GM19025 (cell line): ENCODE measurements around the gene PDE6C.

Experiments
- ATAC-seq: cut with Tn5 transposase; IDR thresholded peaks from one replicate; pipeline ENCODE4 v1.9.1; 2021; ENCODE audit warnings: mild to moderate bottlenecking, low read depth, moderate library complexity; ENCODE audit not compliant: unreplicated experiment

PDE6C gene

DNA sequence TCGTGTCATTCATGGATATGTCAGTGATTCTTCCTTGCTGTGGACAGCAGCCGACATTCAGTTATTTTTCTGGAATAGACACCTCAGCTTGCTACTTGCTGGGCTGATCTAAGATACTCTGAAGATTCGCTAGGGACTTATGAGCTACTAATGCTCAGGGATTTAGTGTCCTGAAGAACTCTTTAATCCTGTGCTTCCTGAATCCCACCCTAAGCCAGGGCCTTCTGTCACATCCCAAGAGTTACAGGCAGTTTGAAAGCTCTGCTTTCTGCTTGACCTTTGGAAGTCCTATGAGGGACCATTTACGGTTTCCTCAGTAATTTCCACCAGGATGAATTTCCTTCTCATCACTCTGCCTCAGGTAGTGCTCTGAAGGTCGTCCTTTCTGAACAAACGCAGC lies at the start of gene PDE6C:
TSS of gene PDE6C (plus strand) at position 227 of the 400 bp plus-strand sequence. CDS start 189 bp downstream, outside the sequence.
- ATAC-seq = no peak

DNA sequence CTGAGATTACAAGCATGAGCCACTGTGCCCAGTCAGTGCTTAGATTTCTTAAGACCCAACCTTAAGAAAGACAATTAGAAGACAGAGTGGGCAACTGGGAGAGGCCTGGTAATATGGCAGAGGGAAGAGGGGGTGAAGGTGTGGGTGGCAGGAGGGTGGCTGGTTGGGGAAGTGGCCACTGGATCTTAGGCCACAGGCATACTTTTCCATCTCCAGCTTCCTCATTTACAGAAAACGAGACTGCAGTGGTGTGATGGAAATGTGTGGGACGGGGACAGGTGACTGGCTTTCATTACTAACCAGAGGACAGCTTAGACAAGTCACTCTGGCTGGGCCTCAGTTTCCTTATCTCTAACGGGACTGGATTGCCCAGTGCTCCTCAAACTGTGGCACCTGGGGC lies 46.9 kb upstream of the PDE6C start:
- ATAC-seq = no peak

- ATAC-seq = no peak
These were observed 45.7 kb upstream of the PDE6C start, which contains the start of gene FFAR4 for GRCh38 chr10:93566435-93567276. Gene FFAR4, plus strand, starts transcription at chr10:93566665. Its CDS starts 56 bp downstream, at chr10:93566721.

DNA sequence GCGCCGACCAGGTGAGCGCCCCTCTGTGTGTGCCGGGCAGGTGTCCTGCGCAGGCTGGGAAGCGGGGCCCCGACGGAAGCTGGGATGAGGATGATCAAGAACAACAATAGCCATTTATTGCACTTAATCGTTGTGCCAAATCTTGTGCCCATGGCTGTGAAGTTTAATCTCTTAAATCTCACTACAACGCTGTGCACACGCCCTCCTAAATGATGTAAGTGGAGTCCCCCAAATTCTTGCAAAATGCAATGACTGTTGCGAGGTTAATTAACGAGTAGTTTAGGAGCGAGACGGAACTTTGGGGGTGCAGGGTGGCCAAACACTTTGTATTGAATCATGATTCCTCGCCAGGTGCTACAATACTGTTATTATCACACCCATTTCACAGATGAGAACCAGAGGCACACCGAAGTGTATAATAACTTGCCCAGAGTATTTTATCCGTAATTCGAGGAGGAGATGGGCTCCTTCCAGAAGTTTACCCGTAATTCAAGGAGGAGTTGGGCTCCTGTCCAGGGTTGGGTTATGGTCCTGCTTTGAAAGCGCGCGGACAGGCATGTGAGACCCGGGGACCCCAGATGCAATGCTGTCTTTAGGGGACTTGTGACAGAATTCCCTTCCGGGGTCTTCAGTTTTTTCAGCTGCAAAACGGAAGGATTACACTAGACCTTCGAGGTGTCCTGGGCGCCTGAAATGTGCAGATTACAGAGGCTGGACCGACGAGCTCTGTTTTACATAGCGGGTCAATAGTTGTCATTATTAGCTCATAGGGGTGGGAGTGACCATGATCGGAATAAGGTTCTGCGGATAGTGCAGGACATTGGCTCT lies 44.8 kb upstream of the PDE6C start:
- ATAC-seq = no peak

DNA sequence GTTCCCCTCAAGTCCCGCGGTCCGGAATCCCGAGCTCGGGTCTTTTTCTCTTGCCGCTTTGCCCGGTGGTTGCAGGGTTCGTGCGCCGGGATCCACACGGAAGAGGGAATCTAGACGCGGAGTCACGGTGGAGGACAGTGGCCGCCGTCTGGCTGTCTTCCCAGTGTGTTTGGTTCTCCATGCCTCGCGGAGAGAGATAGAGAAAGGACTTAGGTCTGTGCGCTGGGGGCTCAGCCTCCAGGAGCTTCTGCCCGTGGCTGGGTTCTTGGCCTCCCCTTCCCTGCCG lies 44.3 kb upstream of the PDE6C start:
- ATAC-seq = no peak

DNA sequence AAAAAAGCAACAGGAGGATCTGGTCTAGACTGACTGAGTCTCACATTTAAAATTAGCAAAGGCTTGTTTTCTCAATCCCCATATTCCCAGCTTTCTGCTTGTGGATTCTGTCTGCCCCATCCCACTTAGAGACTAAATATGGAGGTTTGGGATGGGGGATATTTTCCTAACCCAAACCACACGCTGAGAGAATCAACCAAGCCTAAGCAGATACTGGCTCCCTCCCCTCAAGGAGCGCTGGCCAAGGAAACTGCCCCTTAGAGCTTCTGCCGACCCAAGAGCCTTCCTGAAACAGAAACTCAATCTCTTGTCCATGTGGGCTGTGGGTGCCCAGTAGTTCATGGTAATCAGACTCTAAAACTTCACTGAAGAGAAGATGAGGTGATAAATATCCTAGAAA lies 42.0 kb upstream of the PDE6C start:
- ATAC-seq = no peak

DNA sequence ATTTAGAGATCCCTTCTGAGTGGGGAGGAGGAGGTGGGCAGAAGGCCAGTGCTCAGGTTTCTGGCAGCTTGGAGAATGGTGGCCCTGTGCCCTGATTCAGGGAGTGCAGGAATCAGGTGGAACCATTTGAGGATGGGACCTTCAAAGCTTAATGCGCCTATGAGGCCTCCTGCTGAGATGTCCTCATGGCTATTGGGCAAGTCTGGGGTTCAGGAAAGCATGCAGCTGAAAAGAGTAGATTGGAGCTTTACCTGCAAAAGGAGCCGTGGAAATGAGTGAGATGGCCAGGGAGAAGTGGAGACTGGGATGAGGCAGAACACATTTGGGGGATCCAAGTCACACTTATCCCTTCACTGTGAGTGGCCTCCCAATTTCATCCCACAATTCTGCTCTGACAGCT lies 39.7 kb upstream of the PDE6C start:
- ATAC-seq = no peak

- ATAC-seq = no peak
These were observed 39.1 kb upstream of the PDE6C start for GRCh38 chr10:93573051-93573909.

DNA sequence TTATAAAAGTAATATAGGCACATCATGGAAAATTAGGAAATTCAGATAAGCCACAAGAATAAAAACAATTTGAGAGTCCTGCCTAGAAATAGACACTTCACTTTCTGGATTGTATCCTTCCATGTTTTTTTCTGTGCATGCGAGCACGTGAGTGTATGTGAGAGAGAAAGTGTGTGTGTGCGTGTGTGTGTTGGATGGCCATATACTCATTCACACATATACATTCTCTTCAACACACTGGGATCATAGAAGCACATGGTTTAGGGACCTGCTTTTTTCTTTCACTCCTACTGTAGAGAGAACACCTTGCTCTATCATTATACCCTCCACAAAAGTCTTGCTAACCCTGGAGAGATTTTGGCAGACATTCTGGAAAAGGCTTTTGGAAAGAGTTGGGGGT lies 38.4 kb upstream of the PDE6C start:
- no peak for ATAC-seq

GRCh38 chr10:93576888-93577287 lies 35.4 kb upstream of the PDE6C start:
- no peak for ATAC-seq

- ATAC-seq = no peak
These were observed 34.8 kb upstream of the PDE6C start for GRCh38 chr10:93577565-93577964.

GRCh38 chr10:93579089-93579488 lies 33.2 kb upstream of the PDE6C start:
- no peak for ATAC-seq

DNA sequence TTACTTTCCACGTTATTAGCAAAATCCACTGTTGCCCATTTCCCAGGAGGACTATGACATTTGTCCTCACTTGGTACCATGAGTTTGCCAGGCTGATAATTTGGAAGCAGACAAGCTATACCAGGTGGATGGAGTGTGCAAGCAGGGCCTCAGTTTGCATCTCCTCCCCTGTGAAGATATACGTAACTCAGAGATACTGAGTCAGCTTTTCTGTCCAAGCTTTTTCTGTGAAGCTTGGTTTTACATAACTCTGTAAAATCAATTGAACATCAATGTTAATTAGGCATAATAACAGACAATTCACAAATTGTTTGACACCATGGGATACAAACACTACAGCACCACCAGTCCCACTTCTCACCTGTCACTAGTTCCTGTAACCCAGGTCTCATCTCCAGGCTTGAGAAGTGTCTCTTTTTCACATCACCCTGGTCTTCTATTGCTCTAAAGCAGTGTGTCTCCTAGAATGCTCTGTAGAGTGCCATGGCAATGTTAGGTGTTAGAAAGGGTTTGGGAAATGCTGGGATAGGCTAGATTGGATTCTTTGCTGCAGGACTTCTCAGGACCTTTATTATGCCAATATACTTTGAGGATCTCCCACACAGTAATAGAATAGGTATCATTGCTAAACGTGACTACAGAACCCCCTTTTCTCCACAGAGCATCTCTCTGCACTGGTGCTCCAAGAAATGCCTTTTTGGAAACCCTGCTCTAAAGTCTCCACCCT lies 32.2 kb upstream of the PDE6C start:
- no peak for ATAC-seq

- no peak for ATAC-seq
These were observed 31.5 kb upstream of the PDE6C start for GRCh38 chr10:93580828-93581227.

GRCh38 chr10:93584445-93584844 lies 27.9 kb upstream of the PDE6C start:
- ATAC-seq = no peak

- no peak for ATAC-seq
These were observed 22.4 kb upstream of the PDE6C start for GRCh38 chr10:93589648-93590562.

DNA sequence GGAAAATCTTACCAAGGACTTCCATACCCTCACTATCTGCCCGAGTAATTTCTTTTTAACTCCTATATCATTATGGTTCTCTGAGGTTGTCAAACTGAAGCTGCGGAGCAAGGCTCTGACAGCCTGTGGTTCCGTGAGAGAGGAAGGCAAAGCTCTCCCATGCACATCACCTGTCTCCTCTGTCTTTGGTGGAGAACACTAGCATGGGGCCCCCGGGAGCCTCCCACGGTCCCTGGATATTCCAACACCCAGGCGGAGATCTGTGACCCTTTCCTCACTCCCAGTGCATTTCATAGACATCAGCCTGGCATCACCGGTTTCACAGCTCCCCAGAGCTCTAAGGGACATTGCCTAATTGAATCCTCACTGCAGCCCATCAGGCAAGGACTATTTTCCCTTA lies 21.7 kb upstream of the PDE6C start:
- ATAC-seq = no peak

GRCh38 chr10:93591065-93591808 lies 21.1 kb upstream of the PDE6C start:
- no peak for ATAC-seq
